ENCODE measurements around the gene TAF11L9. TPM values are rescaled to one million over a fixed set of nuclear protein-coding genes. Genes with fewer than 3 reads are reported as not detected.

Gene TAF11L9
- total and polyA plus RNA-seq, 8 donors, result not detected

Small RNAs within 50 kb of the gene (small RNA-seq; reads per million reads assigned to genes)
- 0 reads per million in 4 donors for gene AC233724.3
- gene AC233724.4, result 0 reads per million in 4 donors
- 0 reads per million in 4 donors for gene AC233724.6
- 0 reads per million in 4 donors for gene AC233724.7

Other genes with a start within 250 kb of the TAF11L9 start
- gene TAF11L2, start 96.2 kb downstream of the TAF11L9 start, total RNA-seq, result not detected
- gene TAF11L2, start 96.2 kb downstream of the TAF11L9 start, polyA plus RNA-seq, result not detected
- gene TAF11L3, start 76.0 kb downstream of the TAF11L9 start, total RNA-seq, result not detected
- gene TAF11L3, start 76.0 kb downstream of the TAF11L9 start, polyA plus RNA-seq, result not detected
- gene TAF11L4, start 72.6 kb downstream of the TAF11L9 start, total RNA-seq, result not detected
- gene TAF11L4, start 72.6 kb downstream of the TAF11L9 start, polyA plus RNA-seq, result not detected
- not detected for gene TAF11L5, start 69.2 kb downstream of the TAF11L9 start, total RNA-seq
- not detected for gene TAF11L5, start 69.2 kb downstream of the TAF11L9 start, polyA plus RNA-seq
- not detected for gene TAF11L6, start 65.7 kb downstream of the TAF11L9 start, total RNA-seq
- not detected for gene TAF11L6, start 65.7 kb downstream of the TAF11L9 start, polyA plus RNA-seq
- not detected for gene TAF11L7, start 8.6 kb downstream of the TAF11L9 start, total RNA-seq
- not detected for gene TAF11L7, start 8.6 kb downstream of the TAF11L9 start, polyA plus RNA-seq
- not detected for gene TAF11L8, start 3.4 kb downstream of the TAF11L9 start, total RNA-seq
- not detected for gene TAF11L8, start 3.4 kb downstream of the TAF11L9 start, polyA plus RNA-seq
- gene TAF11L10, start 3.4 kb upstream of the TAF11L9 start, total RNA-seq, result not detected
- gene TAF11L10, start 3.4 kb upstream of the TAF11L9 start, polyA plus RNA-seq, result not detected
- gene TAF11L11, start 9.8 kb upstream of the TAF11L9 start, total RNA-seq, result not detected
- not detected for gene TAF11L11, start 9.8 kb upstream of the TAF11L9 start, polyA plus RNA-seq
- gene TAF11L12, start 16.0 kb upstream of the TAF11L9 start, total RNA-seq, result not detected
- not detected for gene TAF11L12, start 16.0 kb upstream of the TAF11L9 start, polyA plus RNA-seq
- gene TAF11L13, start 37.7 kb upstream of the TAF11L9 start, total RNA-seq, result not detected
- gene TAF11L13, start 37.7 kb upstream of the TAF11L9 start, polyA plus RNA-seq, result not detected
- gene TAF11L14, start 40.1 kb upstream of the TAF11L9 start, total RNA-seq, result not detected
- not detected for gene TAF11L14, start 40.1 kb upstream of the TAF11L9 start, polyA plus RNA-seq

Data from stomach (tissue), 8 donors.